Loucy (cell line): Measurements from ENCODE around the gene TMEM87B.

Experiments used
- H2AFZ ChIP-seq: fragments of 200-600 bp; sonication (generic); 2 replicates; pipeline ENCODE4 v1.6.0; 2016; ENCODE audit warnings: antibody characterized with exemption, mild to moderate bottlenecking, low read length, moderate library complexity
- H3F3A ChIP-seq: fragments of 200-600 bp; 2 replicates; pipeline ENCODE4 v1.6.0; 2016; ENCODE audit warnings: antibody characterized with exemption, low read depth, mild to moderate bottlenecking
- H3K27me3 ChIP-seq: fragments of 200-600 bp; sonication (generic); 2 replicates; pipeline ENCODE4 v1.6.1; 2014; ENCODE audit warnings: low read length, mild to moderate bottlenecking; ENCODE audit not compliant: insufficient read depth, poor library complexity, severe bottlenecking
- H3K36me3 ChIP-seq: fragments of 200-600 bp; sonication (generic); 2 replicates; pipeline ENCODE4 v1.6.1; 2016; ENCODE audit warnings: low read length; ENCODE audit not compliant: insufficient read depth
- H3K4me1 ChIP-seq: fragments of 200-600 bp; sonication (generic); 2 replicates; pipeline ENCODE4 v1.5.1; 2014; ENCODE audit warnings: low read length, mild to moderate bottlenecking; ENCODE audit not compliant: insufficient read depth, poor library complexity, severe bottlenecking
- H3K4me2 ChIP-seq: fragments of 200-600 bp; sonication (generic); 2 replicates; pipeline ENCODE4 v1.6.0; 2014; ENCODE audit warnings: antibody characterized with exemption, low read length, low read depth, mild to moderate bottlenecking; ENCODE audit not compliant: poor library complexity, severe bottlenecking
- H3K4me3 ChIP-seq: fragments of 200-600 bp; sonication (generic); 2 replicates; pipeline ENCODE4 v1.5.1; 2014; ENCODE audit warnings: low read length, mild to moderate bottlenecking, mixed read lengths; ENCODE audit not compliant: poor library complexity, severe bottlenecking
- H3K79me2 ChIP-seq: fragments of 200-600 bp; sonication (generic); 2 replicates; pipeline ENCODE4 v1.6.1; 2014; ENCODE audit warnings: low read length; ENCODE audit not compliant: insufficient read depth
- H3K9ac ChIP-seq: fragments of 200-600 bp; sonication (generic); 2 replicates; pipeline ENCODE4 v1.6.0; 2014; ENCODE audit warnings: mild to moderate bottlenecking, low read depth, low read length, moderate library complexity; ENCODE audit not compliant: poor library complexity, severe bottlenecking
- H3K9me2 ChIP-seq: fragments of 200-600 bp; sonication (generic); replicated peaks from 2 replicates; pipeline ENCODE4 v1.6.1; 2016; ENCODE audit warnings: low read depth, low read length, mixed read lengths
- H3K9me3 ChIP-seq: fragments of 200-600 bp; sonication (generic); 2 replicates; pipeline ENCODE4 v1.6.1; 2014; ENCODE audit warnings: mild to moderate bottlenecking, antibody characterized with exemption, low read length, low read depth; ENCODE audit not compliant: insufficient read depth
- H4K20me1 ChIP-seq: fragments of 200-600 bp; sonication (generic); 2 replicates; pipeline ENCODE4 v1.6.0; 2014; ENCODE audit warnings: antibody characterized with exemption, low read length, mild to moderate bottlenecking; ENCODE audit not compliant: insufficient read depth, poor library complexity, severe bottlenecking
- EZH2phosphoT487 ChIP-seq: fragments of 200-600 bp; IDR thresholded peaks from 2 replicates; pipeline ENCODE4 v1.6.1; 2018; ENCODE audit warnings: antibody characterized with exemption, mild to moderate bottlenecking, moderate library complexity, borderline replicate concordance
- TF ChIP-seq, protein P1 (sequence below): fragments of 200-600 bp; sonication (generic); conservative IDR thresholded peaks from 2 replicates; pipeline ENCODE4 v1.5.1; 2014; ENCODE audit warnings: mild to moderate bottlenecking, antibody characterized with exemption, low read length

Gene TMEM87B

DNA sequence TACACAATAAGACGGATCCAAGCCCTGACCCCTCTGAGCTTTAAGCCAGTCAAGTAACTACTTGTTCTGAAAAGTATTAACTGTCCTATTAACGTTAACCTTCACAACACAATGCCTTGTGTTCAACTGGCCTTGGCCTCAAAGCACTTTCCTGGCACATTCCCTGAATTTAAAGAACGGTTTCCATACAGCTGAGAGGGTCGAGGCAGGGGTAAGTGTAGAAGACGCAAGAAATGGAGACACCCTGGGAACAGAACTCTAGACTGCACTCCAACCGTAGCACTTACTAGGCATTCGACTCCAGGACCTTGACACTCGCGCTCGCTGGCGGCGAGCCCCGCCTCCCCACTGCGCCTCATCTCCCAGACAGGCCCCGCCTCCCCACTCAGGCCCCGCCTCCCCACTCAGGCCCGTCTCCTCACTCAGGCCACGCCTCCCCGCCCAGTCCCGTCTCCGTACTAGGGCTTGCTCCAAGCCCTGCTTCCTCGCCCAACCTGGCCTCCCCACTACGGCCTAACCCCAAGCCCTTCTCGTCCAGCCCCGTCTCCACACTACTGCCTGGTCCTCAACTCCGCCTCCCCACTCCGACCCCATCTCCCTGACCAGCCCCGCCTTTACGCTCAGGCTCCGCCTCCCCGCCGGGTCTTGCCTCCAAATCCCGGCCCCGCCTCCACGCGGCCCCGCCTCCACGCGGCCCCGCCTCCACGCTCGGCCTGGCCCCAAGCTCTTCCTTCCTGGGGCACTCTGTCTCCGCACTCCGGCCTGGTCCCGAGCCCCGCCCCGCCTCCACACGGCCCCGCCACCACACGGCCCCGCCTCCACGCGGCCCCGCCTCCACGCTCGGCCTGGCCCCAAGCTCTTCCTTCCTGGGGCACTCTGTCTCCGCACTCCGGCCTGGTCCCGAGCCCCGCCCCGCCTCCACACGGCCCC is 887 bp upstream of the TMEM87B start:
- Histone ChIP-seq H3K4me1 (peaks cover 29% of the 10 kb centered on the region), H3K4me3 (peak overlapping the region; percentile 78), H3K36me3 (no peaks in the 10 kb centered on the region), H3K79me2 (peaks cover 31% of the 10 kb centered on the region), H3F3A (no peaks in the 10 kb centered on the region), H3K9me3 (no peaks in the 10 kb centered on the region), H2AFZ (peak overlapping the region; percentile 88), H3K4me2 (peak overlapping the region; percentile 79), H3K27me3 (no peaks in the 10 kb centered on the region), H4K20me1 (peaks cover 12% of the 10 kb centered on the region), H3K9ac (peak overlapping the region; percentile 56), H3K9me2 (no peaks in the 10 kb centered on the region)
- TF ChIP-seq, protein P1, sequence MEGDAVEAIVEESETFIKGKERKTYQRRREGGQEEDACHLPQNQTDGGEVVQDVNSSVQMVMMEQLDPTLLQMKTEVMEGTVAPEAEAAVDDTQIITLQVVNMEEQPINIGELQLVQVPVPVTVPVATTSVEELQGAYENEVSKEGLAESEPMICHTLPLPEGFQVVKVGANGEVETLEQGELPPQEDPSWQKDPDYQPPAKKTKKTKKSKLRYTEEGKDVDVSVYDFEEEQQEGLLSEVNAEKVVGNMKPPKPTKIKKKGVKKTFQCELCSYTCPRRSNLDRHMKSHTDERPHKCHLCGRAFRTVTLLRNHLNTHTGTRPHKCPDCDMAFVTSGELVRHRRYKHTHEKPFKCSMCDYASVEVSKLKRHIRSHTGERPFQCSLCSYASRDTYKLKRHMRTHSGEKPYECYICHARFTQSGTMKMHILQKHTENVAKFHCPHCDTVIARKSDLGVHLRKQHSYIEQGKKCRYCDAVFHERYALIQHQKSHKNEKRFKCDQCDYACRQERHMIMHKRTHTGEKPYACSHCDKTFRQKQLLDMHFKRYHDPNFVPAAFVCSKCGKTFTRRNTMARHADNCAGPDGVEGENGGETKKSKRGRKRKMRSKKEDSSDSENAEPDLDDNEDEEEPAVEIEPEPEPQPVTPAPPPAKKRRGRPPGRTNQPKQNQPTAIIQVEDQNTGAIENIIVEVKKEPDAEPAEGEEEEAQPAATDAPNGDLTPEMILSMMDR = no peak
- TF ChIP-seq EZH2phosphoT487 = no peak

DNA sequence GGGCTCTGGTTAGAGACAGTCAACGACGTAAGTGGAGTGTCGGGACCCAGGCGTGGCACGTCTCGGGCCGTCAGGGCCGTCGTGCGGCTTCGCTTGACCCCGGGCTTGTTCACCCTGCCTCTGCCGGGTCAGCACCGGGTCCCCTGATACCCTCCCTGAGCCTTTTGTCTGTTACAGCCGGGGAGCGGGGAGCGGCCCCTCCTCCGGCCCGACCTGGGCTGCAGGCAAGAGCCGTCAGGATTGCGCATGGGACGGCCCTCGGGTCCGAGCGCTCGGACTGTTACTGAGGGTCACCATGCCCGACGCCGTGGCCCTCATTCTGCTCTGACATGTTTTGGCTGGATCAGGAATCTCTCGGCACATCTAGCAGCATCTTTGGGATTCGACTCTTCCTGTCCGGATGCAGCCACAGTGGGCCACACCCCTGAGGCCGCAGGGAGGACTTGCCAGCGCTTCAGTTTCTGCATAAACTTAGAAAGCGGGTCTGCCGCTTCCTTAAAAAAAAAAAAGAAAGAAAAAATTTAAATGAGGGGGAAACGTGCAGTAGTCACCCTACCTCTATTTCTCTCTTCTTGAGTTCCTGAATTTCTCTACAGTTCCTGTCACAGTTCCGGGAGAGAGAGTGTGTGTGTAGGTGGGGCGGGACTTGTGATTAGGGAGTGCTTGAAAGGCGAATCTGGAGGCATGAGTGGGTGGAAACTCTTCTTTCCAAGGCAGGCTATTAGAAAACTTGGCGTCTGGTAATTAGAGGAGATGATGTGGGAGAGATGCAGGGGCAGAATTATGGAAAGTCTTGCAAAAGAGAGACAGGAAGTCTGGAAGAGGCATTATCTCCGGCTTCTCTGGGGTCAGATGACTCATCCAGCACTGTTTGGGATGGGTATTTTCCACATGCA is 909 bp downstream of the TMEM87B start:
- Histone ChIP-seq H3K4me1 (peaks cover 29% of the 10 kb centered on the region), H3K4me3 (peak overlapping the region; percentile 78), H2AFZ (peak overlapping the region; percentile 78), H3K27me3 (no peaks in the 10 kb centered on the region), H3K9me3 (no peaks in the 10 kb centered on the region), H3K79me2 (peaks cover 31% of the 10 kb centered on the region), H3K4me2 (peak overlapping the region; percentile 81), H3K36me3 (no peaks in the 10 kb centered on the region), H4K20me1 (peaks cover 12% of the 10 kb centered on the region), H3K9ac (peak overlapping the region; percentile 88), H3F3A (no peaks in the 10 kb centered on the region), H3K9me2 (no peaks in the 10 kb centered on the region)
- TF ChIP-seq, protein P1 = no peak
- TF ChIP-seq EZH2phosphoT487 = no peak

DNA sequence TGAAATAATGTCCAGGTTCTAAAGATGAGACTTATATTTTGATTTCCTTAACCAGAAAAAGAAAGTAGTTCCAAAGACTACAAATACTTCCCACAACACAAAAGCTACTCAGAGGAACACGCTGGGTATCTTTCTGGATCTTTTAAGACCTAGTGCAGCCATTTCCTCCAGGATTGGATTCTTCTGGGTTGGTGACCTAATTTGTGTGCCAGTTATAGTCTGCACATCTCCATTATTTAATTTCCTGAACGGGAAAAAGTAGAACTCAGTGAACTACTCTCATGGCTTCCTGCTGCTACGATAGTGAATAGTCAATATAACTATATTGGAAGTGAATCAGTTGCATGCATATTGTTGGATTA is 1.5 kb downstream of the TMEM87B start:
- Histone ChIP-seq H3K4me3 (peak overlapping the region; percentile 78), H3F3A (no peaks in the 10 kb centered on the region), H2AFZ (no peak overlapping the region), H4K20me1 (peaks cover 12% of the 10 kb centered on the region), H3K9me2 (no peaks in the 10 kb centered on the region), H3K4me2 (peak overlapping the region; percentile 81), H3K36me3 (no peaks in the 10 kb centered on the region), H3K79me2 (peaks cover 31% of the 10 kb centered on the region), H3K9me3 (no peaks in the 10 kb centered on the region), H3K27me3 (no peaks in the 10 kb centered on the region), H3K9ac (peak overlapping the region; percentile 88), H3K4me1 (peaks cover 29% of the 10 kb centered on the region)
- TF ChIP-seq EZH2phosphoT487 = no peak
- TF ChIP-seq, protein P1 = no peak
